ENCODE measurements around the gene ANKH.
"Not testable (repeated sequence)": the region's sequence is repeated elsewhere in the genome, so short reads cannot be mapped to it uniquely, and the experiment has no call there.

DNA sequence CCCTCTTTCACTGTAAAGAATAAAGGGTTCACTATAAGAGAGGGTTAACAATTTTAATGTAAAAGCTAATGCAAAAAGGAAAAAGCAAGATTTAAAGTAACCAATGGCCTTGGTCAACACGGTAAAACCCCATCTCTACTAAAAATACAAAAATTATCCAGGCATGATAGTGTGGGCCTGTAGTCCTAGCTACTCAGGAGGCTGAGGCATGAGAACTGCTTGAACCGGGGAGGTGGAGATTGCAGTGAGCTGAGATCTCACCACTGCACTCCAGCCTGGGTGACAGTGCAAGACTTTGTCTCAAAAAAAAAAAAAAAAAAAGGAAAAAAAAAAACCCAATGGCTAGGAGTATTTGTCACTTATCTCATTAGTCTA is 53.8 kb downstream of the ANKH start:
- TF ChIP-seq, protein P1, sequence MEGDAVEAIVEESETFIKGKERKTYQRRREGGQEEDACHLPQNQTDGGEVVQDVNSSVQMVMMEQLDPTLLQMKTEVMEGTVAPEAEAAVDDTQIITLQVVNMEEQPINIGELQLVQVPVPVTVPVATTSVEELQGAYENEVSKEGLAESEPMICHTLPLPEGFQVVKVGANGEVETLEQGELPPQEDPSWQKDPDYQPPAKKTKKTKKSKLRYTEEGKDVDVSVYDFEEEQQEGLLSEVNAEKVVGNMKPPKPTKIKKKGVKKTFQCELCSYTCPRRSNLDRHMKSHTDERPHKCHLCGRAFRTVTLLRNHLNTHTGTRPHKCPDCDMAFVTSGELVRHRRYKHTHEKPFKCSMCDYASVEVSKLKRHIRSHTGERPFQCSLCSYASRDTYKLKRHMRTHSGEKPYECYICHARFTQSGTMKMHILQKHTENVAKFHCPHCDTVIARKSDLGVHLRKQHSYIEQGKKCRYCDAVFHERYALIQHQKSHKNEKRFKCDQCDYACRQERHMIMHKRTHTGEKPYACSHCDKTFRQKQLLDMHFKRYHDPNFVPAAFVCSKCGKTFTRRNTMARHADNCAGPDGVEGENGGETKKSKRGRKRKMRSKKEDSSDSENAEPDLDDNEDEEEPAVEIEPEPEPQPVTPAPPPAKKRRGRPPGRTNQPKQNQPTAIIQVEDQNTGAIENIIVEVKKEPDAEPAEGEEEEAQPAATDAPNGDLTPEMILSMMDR (IDR thresholded peaks at IDR 0.05 in 8 of 11, conservative IDR thresholded peaks at IDR 0.05 in 3 of 11) = not testable (repeated sequence)
- not testable (repeated sequence) for TF ChIP-seq POLR2A, POLR2AphosphoS5 (IDR thresholded peaks at IDR 0.05)
